NCI-H2171 treated with DMSO at 0.1 percent for 48 hours (cell line): Measurements from ENCODE around the gene KCTD2.
"Not testable (repeated sequence)": the region's sequence is repeated elsewhere in the genome, so short reads cannot be mapped to it uniquely, and the experiment has no call there.

ENCODE experiments used
- DNase-seq: peaks from one replicate; lab custom pipeline; 2025; lab: John Stamatoyannopoulos, UW

The KCTD2 gene

DNA sequence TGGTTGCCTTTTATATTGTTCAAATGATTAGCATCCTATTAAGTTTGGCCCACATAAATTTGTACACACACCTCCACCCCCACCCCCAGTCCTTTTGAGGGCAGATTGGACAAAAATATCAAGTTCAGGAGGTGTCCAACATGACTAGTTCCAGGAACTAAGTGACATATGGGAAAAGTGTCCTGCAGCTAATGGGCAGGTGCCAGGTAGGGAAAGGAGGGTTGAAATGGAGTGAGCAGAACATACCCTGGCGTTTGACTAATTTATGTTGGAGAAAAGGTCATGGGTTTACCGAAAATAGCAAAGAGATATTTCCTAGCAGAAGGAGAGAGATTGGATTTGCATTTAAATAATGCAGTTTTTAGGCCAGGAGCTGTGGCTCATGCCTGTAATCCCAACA is 4.9 kb downstream of the KCTD2 start:
- no peak for DNase-seq

DNA sequence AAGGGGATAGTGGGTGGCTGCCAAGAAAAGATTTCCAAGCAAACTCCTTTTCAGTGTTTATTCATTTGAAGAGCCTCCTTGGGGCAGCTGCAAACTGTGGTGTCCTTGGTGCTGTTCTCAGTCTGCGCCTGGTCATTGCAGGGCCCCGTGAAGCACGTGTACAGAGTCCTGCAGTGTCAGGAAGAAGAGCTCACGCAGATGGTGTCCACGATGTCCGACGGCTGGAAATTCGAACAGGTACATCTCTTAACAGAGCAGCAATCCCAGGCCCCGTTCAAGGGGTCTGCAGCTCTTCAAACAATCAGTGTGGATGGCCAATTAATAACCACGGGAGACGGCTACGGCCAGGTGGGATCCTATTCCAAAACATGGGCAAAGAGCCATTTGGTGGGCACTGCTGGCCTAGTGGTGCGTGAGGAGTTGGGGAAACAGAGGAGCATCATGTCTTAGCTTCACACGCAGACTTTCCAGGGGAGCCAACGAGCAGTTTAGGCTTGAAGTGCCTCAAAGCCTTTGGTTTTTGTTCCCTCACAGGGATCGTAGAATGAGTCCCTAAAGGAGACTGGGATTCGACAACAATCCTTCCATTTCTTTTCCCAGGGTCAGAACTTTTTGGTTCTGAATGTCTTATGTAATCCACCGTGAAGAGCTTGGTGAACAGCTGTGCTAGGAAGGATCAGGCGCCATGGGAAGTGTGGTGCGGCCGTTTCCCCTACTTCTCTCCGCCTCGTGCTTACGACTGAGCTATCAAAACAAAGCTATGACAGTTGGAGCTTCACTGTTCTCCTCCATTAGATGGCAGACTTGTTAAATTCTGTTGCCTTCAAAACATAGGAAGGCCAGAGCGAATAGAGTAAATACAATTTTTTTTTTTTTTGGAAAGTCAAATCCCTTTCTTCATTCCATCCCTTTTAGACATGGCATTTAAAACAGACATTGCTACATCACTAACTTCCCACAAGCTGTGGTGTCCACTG is 12.6 kb downstream of the KCTD2 start:
- peak; percentile 78 for DNase-seq

DNA sequence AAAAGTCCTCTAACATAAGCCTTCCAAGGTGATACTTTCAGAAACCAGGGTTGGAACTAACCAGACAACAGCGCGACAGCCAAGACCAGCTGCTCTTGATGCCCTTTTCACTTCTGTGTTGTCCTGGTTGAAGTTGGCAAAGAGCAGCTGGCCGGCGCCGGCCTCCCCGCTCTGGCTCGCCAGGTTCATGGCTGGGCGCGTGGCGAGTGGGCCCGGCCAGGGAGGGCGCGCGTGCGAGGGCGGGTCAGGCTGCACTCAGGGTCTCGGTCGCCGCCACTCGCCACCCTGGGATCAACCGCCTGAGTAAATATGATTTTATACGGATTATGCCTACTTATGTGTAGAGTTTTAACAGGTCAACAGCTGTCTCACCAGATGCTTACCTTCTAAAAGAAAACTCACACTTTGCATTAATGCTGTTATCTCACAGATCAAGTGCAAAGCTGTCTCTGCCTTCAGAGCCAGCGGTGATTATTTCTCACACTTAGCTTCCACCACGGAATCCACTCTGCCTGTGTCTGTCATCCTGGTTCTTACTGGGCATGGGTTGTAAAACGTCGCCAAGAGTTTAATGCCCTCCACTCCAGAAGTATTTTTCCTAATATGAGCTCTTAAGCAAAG is 13.5 kb downstream of the KCTD2 start:
- DNase-seq, result peak; percentile 38

DNA sequence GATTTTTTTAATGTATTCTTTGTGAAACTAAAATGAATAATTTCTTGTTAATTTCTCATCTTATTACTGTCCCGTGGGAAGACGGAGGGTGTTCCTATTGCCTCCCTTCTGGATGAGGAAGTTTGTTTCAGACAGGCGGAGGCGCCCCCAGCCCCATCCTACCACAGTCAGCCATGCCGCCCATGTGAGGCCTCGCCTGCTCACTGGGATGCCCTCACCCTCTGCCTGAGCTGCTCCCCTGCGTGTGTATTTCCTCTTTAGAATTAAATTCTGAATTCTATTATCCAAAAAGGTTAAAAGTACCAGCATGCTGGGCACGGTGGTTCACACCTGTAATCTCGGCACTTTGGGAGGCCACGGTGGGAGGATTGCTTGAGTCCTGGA is 14.0 kb downstream of the KCTD2 start:
- no peak for DNase-seq

DNA sequence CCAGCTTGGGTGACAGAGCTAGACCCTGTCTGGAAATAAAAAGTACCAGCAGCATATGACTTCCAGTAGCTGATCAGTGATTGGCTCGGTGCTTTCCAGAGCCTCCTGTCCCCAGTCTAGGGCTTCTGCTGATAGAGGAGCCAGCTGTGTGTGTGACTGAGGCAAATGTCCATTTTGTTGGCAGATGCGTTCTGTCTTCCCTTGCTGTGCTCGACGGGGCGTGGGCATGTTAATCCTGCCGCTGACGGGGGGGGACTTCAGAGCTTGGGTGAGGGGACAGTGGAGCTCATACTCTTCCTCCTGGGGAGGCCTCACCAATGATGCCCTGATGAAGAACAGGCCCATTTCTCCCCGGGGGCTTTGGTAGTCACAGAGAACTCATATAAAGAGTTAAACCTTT is 14.6 kb downstream of the KCTD2 start:
- DNase-seq, result no peak

DNA sequence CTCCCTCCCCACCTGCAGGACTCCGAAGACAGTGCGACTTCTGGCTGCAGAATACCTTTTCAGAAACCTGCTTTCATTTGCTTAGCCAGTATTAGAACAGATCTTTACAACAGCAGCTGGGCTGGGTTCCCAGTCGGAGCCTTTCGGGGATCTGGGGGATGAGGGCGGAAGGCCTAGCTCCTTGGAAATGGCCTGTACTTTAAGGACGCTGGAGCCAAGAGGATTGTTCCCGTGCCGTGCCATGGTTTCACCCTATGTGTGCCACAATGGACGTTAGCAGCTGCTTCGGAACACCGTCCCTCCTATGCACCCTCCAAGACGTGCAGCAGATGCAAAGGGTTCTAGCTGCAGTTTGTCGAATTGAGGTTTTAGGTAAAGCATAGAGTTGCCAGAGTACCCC is 16.2 kb downstream of the KCTD2 start:
- no peak for DNase-seq

DNA sequence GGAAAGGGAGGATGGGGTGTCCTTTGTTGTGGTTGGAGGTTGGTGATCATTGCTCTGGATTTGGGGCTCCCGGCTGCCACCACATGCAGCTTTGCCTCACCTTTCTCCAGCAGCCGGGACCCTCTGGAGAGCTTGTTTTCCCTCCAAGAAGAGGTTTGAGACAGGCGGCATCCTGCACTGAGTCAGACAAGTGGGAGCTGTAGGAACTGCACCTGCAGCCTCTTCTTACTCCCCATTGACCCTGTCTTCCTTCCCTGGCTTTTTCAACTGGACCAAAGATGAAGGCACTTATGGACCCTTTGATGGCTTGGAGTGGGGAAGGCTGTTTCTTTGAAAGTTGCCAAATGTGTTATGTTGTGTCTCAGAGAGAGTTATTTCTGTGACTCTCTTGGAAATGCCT is 16.6 kb downstream of the KCTD2 start:
- no peak for DNase-seq

DNA sequence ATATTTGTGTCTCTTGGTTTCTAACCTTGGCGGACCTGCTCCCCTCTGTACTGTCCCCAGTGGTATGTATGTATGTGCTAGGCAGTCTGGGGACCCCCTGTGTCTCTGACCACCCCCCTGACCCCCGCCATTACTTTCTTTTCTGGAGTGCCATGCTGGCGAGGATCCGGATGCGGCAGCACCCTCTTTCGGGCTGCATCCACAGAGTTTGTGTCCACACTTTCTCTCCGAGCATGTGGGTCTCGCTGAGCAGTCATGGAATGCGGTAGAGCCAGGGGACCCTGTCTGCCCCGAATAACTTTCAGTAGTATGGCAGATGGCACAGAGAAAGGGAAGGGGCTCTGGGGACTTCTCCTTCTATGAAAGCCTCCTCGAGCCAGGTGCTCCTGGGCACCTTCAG is 17.0 kb downstream of the KCTD2 start:
- no peak for DNase-seq

DNA sequence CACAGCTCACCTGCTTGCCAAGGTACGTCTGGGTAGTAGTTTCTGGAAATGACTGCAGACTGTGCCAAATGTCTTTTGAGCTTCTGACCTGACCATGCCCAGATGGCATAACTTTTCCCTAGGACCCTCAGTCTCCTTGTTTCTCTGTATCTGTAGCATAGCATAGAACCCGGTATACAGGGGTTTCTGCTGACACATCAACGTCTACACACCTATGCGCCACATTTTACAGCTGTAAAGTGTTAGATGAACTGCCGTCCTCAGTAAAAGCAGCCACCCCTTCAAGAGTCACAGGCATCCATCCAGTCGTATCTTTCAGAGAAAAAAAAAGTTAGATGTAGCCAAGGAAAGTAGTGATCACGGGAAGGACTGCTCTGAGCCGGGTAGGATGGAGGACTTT is 17.4 kb downstream of the KCTD2 start:
- DNase-seq, result no peak

DNA sequence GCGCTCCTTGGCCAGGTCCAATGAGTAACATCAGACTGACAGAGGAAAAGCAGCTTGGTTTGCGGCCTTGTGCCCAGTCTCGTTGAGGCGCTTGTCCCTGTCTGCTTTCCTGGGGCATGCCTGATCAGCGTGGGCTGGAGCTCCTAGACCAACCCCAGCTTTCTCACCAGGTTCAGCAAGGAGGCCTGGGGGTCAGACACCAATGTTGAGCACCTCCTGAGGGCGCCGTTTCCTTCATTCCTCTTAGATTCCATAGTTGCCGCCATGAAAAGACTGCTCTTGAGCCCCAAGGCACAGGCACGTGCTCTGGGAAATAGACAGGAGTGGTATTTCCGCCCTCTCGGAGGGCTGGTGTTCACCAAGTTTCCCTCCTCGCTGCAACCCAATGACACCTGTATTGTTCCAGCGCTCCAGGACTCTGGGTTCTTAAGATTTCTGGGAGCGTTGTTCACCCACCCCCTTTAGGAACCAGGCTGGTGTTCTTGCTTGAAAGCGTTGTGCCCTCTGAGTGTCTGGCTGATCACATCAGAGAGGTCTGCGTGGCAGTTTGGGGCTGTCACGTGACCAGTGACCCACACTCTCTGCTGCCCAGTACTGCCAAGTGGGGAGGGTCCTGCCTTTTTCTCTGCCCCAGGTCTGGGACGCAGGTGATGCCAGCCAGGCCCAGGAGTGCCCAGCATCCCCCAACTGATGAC is 18.0 kb downstream of the KCTD2 start:
- DNase-seq, result no peak

DNA sequence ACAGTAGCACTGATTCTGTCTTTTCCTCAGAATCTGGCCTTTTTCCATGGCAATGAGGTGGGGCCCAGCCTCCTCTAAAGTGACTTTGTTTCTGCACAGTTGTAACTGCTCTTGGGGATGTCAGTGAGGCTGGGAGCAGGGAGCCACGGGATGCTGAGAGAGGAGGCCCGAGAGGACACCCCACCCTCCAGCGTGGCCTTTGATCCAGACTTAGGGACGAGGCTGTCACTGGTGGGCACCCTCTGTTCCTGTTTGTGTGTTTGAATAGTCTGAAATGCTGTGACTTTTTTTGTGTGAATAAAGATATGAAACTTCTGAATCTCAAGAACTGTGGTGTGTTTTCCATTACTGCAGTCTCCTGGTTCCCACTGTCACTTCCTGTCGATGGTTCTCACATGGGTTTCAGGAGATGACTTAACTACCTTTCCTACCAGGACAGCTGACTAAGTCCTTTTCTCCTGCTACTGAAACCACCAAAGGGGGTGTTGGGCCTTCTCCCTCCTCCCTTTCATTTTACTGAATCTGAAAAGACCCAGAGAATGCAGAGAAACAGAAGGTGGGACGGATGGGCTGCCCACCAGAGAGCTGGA is 18.6 kb downstream of the KCTD2 start:
- DNase-seq, result no peak

DNA sequence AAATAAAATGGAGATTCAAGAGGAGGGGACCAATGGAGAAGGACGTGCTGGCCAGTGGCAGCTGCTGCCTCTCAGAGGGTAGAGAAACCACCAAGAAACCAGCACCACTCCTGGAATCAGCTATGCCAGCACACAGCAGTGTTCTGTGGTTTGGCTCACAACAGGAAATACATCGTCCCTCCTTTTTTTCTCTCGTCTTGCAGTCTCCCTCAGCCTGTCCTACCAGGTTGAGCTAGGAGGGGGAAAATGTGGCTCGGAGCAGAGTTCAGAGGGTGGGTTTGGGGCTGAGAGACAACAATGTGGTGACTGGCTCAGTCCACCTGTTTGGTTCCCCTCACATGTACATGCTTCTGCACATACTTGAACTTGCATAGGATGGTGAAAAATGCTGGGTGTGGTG is 20.8 kb downstream of the KCTD2 start:
- no peak for DNase-seq

DNA sequence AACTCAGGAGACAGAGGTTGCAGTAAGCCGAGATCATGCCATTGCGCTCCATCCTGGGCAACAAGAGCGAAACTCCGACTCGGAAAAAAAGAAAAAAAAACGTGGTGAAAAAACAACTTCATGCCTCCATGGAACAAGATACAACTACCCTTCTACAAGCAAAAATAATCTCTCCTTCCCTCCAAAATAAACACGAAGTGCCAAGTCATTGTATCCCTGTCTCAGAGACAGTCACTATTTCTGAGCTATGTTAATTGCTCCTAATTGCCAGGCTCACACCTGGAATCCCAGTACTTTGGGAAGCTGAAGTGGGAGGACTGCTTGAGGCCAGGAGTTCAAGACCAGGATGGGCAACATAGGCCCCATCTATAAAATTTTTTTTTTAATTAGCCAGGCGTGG is 21.7 kb downstream of the KCTD2 start:
- no peak for DNase-seq

DNA sequence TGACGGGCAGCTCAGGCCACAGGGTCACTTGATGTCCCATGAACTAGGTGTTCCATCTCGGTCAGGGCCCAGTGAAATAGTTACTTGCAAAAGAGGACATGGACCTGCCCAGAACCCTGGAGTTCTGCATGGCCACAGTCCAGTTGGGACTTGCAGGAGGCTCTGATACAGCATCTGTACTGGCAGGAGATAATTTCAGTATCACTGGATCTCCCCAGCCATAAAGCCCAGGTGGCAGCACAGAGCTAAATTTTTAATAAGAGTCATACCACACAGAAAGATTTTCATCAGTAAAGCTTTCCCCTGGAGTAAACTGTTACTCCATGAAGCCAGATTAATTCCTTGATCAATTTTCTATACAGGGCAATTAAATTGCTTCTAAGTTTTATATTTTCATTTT is 22.8 kb downstream of the KCTD2 start:
- peak; percentile 8 for DNase-seq

DNA sequence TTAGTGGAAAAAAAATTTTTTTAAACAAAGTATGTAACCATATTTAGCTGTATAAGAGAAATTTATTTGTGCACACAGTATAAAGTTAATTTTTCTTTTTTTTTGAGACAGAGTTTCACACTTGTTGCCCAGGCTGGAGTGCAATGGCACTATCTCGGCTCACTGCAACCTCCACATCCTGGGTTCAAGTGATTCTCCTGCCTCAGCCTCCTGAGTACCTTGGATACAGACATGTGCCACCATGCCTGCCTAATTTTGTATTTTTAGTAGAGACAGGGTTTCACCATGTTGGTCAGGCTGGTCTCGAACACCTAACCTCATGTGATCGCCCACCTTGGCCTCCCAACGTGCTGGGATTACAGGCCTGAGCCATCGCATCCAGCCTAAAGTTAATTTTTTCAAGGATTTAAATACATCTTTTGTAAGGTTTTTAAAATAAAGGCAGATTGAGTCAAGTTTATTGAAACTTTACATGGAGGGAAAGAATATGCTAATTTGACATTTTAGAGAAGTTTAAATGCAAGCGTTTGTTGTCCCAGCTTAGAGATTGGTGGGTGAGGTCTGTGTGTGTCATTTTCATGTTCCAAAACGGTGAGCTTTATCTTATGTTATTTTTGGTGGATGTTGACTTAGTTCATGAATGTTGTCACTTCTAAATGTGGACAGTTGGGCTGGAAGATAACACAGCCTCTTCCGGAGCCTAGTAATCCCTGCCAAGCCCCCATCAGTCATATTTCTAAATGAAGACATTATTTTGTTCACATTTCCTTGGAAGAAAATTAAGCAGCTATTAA is 24.6 kb downstream of the KCTD2 start:
- not testable (repeated sequence) for DNase-seq

DNA sequence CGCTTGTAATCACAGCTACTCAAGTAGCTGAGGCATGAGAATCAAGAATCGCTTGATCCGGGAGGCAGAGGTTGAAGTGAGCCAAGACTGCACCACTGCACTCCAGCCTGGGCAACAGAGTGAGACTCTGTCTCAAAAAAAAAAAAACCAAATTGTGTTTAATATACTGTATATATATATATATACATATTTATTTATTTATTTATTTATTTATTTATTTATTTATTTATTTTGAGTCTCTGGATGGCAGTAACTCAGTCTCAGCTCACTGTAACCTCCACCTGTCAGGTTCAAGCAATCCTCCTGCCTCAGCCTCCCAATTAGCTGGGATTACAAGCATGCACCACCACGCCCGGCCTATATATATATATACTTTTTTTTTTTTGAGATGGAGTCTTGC is 25.9 kb downstream of the KCTD2 start:
- not testable (repeated sequence) for DNase-seq

DNA sequence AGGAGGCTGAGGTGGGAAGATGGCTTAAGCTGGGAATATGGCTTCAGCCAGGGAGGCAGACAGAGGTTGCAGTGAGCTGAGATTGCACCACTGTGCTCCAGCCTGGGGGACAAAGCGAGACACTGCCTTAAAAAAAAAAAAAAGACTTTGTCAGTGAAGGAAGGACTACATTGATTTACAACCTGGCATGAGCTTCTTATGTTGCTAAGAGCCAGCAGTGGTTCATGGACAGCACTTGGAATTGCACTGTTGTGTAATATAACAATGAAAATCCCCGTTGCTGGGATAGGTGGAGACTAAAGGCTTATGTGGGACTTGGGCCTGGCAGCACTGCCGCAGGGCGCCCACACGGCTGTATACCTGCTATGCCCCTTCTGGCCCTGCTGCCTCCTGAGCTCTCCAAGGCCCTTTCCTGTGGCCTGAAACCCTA is 26.6 kb downstream of the KCTD2 start:
- no peak for DNase-seq

DNA sequence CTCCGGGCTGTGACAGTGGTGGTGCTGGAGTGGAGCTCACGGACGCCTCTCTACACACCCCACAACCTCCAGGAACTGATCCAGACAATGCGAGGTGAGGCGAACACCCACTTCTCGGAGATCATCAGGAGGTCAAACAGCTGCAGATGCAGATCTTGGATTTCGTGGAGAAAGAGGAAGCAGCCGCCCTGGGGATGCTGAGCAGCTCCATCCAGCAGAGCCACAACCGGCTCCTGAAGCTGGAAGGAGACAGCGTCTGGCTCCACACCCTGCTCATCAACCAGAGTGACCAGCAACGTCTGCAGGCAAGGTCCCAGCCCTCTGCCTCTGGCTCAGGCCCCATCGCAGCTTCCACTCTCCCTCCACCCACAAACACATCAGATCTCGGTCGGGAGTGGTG is 27.5 kb downstream of the KCTD2 start:
- no peak for DNase-seq

DNA sequence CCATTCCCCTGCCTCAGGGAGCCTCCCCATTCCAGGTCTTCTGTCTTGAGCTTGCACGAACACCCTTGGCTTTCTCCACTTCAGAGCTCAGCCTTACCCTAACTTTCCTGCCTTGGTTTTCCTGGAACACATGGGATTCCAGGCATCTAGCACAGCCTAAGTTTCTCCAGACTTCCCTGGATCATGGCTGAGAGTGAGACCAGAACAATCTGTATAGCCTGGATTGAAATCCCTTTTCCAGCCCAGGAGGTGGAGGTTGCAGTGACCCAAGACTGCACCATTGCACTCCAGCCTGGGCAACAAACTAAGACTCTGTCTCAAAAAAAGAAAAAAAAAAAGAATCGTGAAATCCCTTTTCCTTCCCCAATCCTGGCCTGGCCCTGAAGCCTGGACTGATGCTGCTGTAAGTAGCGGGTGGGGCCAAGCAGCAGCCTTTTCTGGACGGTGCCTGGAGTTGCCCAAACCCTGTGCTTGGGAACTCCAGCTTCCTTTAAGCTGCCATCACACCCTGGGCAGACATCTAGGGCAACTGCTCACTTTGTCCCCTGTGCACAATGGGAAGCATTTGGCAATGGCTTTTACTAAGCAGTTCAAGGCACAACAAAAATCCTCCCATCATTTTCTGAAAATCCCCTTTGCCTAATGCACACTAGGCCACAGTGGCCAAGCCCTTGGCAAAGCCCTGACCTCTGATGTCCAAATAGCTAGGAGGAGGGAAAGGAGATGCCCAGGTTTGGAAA is 28.7 kb downstream of the KCTD2 start:
- no peak for DNase-seq

DNA sequence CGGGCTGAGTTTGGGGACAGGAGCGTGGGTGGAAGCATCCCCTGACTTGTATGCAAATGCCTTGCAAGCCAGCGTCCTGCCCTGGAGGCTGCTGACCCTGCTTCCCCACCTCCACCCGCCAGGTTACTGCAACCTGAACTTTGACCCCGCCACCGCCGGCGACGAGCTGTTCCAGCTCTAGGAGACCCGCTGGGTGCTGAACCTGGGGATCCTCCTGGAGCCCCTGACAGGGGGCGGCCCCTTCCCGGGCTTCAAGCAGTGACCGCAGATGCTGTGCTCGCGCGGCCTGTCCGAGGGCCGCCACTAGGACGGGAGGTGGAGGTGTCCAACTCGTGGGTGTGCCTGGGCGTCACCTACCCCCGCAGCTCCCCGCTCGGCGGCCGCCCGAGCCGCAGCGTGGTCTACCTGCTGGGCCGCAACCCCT is 30.1 kb downstream of the KCTD2 start:
- no peak for DNase-seq
